ENCODE measurements around the gene ETV4.

The ETV4 gene

GRCh38 chr17:43547189-43547550 lies 1.0 kb upstream of the ETV4 start:
- no peak for TF ChIP-seq CTCF (IDR thresholded peaks at IDR 0.05)
- peaks cover 98% of the 10 kb centered on the region for H3K27me3 ChIP-seq
- H3K4me3 ChIP-seq (ENCODE audit: low read depth in 1 of 2, low read length in 1 of 2), result no peak overlapping the region
- H3K4me1 ChIP-seq (ENCODE audit: control insufficient read depth in 1 of 2, insufficient read depth in 1 of 2, low read depth in 1 of 2, low read length in 1 of 2), result peaks cover 14 to 24% of the 10 kb centered on the region in 2 experiments
- H3K27ac ChIP-seq, result no peak overlapping the region
- H3K9me3 ChIP-seq, result no peaks in the 10 kb centered on the region
- H3K36me3 ChIP-seq, result no peaks in the 10 kb centered on the region

GRCh38 chr17:43545383-43545632 lies 832 bp downstream of the ETV4 start:
- Histone ChIP-seq H3K4me3 (ENCODE audit: low read depth in 1 of 2, low read length in 1 of 2) (peak overlapping the region in 1 of 2 experiments; percentile 55), H3K36me3 (no peaks in the 10 kb centered on the region), H3K9me3 (no peaks in the 10 kb centered on the region), H3K4me1 (ENCODE audit: control insufficient read depth in 1 of 2, insufficient read depth in 1 of 2, low read depth in 1 of 2, low read length in 1 of 2) (peaks cover 14 to 24% of the 10 kb centered on the region in 2 experiments), H3K27ac (no peak overlapping the region), H3K27me3 (peaks cover 99% of the 10 kb centered on the region)
- TF ChIP-seq CTCF (IDR thresholded peaks at IDR 0.05), result no peak

GRCh38 chr17:43543771-43544575 lies 2.2 kb downstream of the ETV4 start:
- TF ChIP-seq CTCF (IDR thresholded peaks at IDR 0.05), result no peak
- Histone ChIP-seq H3K27me3 (peaks cover 85% of the 10 kb centered on the region), H3K4me1 (ENCODE audit: control insufficient read depth in 1 of 2, insufficient read depth in 1 of 2, low read depth in 1 of 2, low read length in 1 of 2) (peaks cover 14 to 24% of the 10 kb centered on the region in 2 experiments), H3K9me3 (no peaks in the 10 kb centered on the region), H3K4me3 (ENCODE audit: low read depth in 1 of 2, low read length in 1 of 2) (no peak overlapping the region), H3K27ac (no peak overlapping the region), H3K36me3 (no peaks in the 10 kb centered on the region)

- Histone ChIP-seq H3K36me3 (no peaks in the 10 kb centered on the region), H3K9me3 (no peaks in the 10 kb centered on the region), H3K4me1 (ENCODE audit: control insufficient read depth in 1 of 2, insufficient read depth in 1 of 2, low read depth in 1 of 2, low read length in 1 of 2) (peaks cover 14 to 24% of the 10 kb centered on the region in 2 experiments), H3K27ac (no peak overlapping the region), H3K4me3 (ENCODE audit: low read depth in 1 of 2, low read length in 1 of 2) (no peak overlapping the region), H3K27me3 (peaks cover 79% of the 10 kb centered on the region)
- no peak for TF ChIP-seq CTCF (IDR thresholded peaks at IDR 0.05)
These were observed 2.8 kb downstream of the ETV4 start for GRCh38 chr17:43543300-43543699.

- peaks cover 74% of the 10 kb centered on the region for H3K27me3 ChIP-seq
- no peaks in the 10 kb centered on the region for H3K36me3 ChIP-seq
- H3K4me3 ChIP-seq (ENCODE audit: low read depth in 1 of 2, low read length in 1 of 2), result no peak overlapping the region
- H3K4me1 ChIP-seq (ENCODE audit: control insufficient read depth in 1 of 2, insufficient read depth in 1 of 2, low read depth in 1 of 2, low read length in 1 of 2), result peaks cover 14 to 24% of the 10 kb centered on the region in 2 experiments
- no peak overlapping the region for H3K27ac ChIP-seq
- no peak for TF ChIP-seq CTCF (IDR thresholded peaks at IDR 0.05)
- no peaks in the 10 kb centered on the region for H3K9me3 ChIP-seq
These were observed 3.3 kb downstream of the ETV4 start for GRCh38 chr17:43542859-43543258.
